Cardiac muscle cell (in vitro differentiated cells and primary cell): ENCODE data around the gene OPN3. TPM values are rescaled to one million over a fixed set of nuclear protein-coding genes. Genes with fewer than 3 reads are reported as not detected.

Source experiments
- DNase-seq, 2 donors: peaks; one replicate each; pipeline versions ENCODE4 v3.0.0 to v3.0.0-alpha.2; 2010 to 2017; ENCODE audit warnings: low read depth in 1 of 2, low spot score in 1 of 2
- H3K27ac ChIP-seq: fragments of 200-600 bp; sonication (generic); 2 replicates; pipeline ENCODE4 v1.5.1; 2016
- H3K27me3 ChIP-seq: fragments of 200-600 bp; sonication (generic); 2 replicates; pipeline ENCODE4 v1.6.0; 2016; ENCODE audit warnings: control low read depth
- H3K36me3 ChIP-seq: fragments of 200-600 bp; sonication (generic); 2 replicates; pipeline ENCODE4 v1.5.1; 2016; ENCODE audit warnings: control low read depth
- H3K4me1 ChIP-seq: fragments of 200-600 bp; sonication (generic); 2 replicates; pipeline ENCODE4 v1.8.1; 2017; ENCODE audit warnings: low read depth, mild to moderate bottlenecking, mixed run types
- H3K4me3 ChIP-seq: fragments of 200-600 bp; sonication (generic); 2 replicates; pipeline ENCODE4 v1.5.1; 2016; ENCODE audit warnings: mild to moderate bottlenecking
- H3K9me3 ChIP-seq: fragments of 200-600 bp; sonication (generic); 2 replicates; pipeline ENCODE4 v1.5.1; 2017; ENCODE audit warnings: low read depth, mild to moderate bottlenecking, control low read depth
- CTCF ChIP-seq: IDR thresholded peaks from 2 replicates; pipeline ENCODE4 v1.5.1; 2012; ENCODE audit warnings: low read depth, mild to moderate bottlenecking, low read length
- polyA plus RNA-seq: library from polyadenylated mRNA; unstranded; fragments of >200 nt; fragmentation: Nextera tagmentation; extraction: Ambion mirVana; gene quantifications from 2 replicates; pipeline ENCODE4 v1.2.1, GENCODE V29; 2016
- total RNA-seq: library from RNA; depleted of rRNA; stranded (reverse); fragments of >200 nt; gene quantifications from 2 replicates; pipeline ENCODE4 v1.2.3, GENCODE V29; 2016

Gene OPN3
- total and polyA plus RNA-seq, 2 experiments from 2014 or later: 17.5 to 19.7 TPM

GRCh38 chr1:241632987-241633386, 7.2 kb downstream of the OPN3 start:
- TF ChIP-seq CTCF: no peak
- Histone ChIP-seq H3K27ac (no peak overlapping the region), H3K9me3 (no peaks in the 10 kb centered on the region), H3K27me3 (no peaks in the 10 kb centered on the region), H3K4me1 (peaks cover 5% of the 10 kb centered on the region), H3K4me3 (no peak overlapping the region), H3K36me3 (no peaks in the 10 kb centered on the region)
- no peak for DNase-seq

DNA sequence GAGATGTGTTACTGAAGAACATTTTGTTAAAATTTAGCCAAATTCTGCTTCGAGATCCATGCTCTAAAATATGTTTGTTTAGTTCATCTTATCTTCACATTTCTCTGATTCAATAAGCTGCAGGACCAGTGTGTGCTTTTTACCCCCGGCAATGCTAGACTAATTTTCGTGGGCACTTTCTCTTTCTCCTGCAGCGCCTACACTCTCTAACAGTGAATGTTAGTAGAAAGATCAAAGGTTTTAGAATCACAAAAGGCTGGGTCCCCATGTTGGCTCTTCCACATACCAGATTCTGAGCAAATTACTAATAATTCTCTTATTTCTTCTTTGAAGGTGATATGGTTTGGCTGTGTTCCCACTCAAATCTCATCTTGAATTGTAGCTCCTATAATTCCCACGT, 8.5 kb downstream of the OPN3 start:
- H3K9me3 ChIP-seq: no peaks in the 10 kb centered on the region
- DNase-seq: no peak
- H3K27ac ChIP-seq: no peak overlapping the region
- no peaks in the 10 kb centered on the region for H3K36me3 ChIP-seq
- peaks cover 4% of the 10 kb centered on the region for H3K4me1 ChIP-seq
- H3K4me3 ChIP-seq: no peak overlapping the region
- H3K27me3 ChIP-seq: no peaks in the 10 kb centered on the region
- no peak for TF ChIP-seq CTCF

GRCh38 chr1:241630899-241631298, 9.3 kb downstream of the OPN3 start:
- no peak for TF ChIP-seq CTCF
- Histone ChIP-seq H3K36me3 (no peaks in the 10 kb centered on the region), H3K27me3 (no peaks in the 10 kb centered on the region), H3K4me1 (peaks cover 4% of the 10 kb centered on the region), H3K27ac (no peak overlapping the region), H3K9me3 (no peaks in the 10 kb centered on the region), H3K4me3 (no peak overlapping the region)
- DNase-seq: no peak

DNA sequence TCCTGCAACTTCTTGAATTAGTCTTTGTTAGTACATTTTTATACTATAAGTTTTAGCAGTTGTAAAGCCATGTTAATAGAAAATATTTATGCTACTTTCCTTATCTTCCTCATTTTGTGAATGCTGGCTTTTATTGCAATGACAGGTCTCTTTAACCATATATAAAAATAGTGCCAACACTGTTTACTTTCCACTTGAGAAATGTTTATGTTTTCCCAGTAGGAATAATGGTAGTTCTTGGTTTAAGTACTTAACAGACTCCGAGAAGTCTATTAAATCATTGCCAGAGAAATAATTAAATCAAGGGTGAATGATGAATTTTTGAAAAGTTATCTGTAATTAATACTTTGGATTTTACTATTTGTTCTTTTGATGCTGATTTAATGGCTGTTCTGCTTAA, 9.7 kb downstream of the OPN3 start:
- H3K36me3 ChIP-seq: no peaks in the 10 kb centered on the region
- no peaks in the 10 kb centered on the region for H3K9me3 ChIP-seq
- no peaks in the 10 kb centered on the region for H3K27me3 ChIP-seq
- TF ChIP-seq CTCF: no peak
- H3K27ac ChIP-seq: no peak overlapping the region
- no peak overlapping the region for H3K4me3 ChIP-seq
- H3K4me1 ChIP-seq: peaks cover 4% of the 10 kb centered on the region
- no peak for DNase-seq

DNA sequence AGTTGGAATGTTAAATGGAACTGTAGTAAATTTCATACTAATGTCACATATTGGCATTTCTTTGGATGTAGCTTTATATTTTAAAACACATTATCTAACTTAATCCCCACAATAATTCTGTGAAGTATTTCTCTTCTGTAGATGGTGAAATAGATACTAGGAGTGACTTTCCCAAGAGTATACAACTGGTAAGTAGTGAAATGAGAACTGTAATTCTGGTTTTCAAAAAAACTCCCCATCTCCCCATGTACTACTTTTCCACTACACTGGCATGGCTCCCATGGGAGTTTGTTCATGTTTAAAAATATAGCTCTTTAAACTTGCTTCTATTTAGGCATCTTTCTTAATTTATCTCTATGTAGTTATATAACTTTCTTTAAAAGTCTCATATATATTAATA, 10.2 kb downstream of the OPN3 start:
- TF ChIP-seq CTCF: no peak
- Histone ChIP-seq H3K4me1 (peaks cover 4% of the 10 kb centered on the region), H3K27me3 (no peaks in the 10 kb centered on the region), H3K36me3 (no peaks in the 10 kb centered on the region), H3K9me3 (no peaks in the 10 kb centered on the region), H3K4me3 (no peak overlapping the region), H3K27ac (no peak overlapping the region)
- no peak for DNase-seq
